SU-DHL-6 (cell line): Measurements from ENCODE around the gene KCNG4.

ENCODE experiments used
- H2AFZ ChIP-seq: fragments of 200-600 bp; sonication (generic); 2 replicates; pipeline ENCODE4 v1.6.1; 2014; ENCODE audit warnings: low read depth, mild to moderate bottlenecking, moderate library complexity, mixed read lengths, antibody characterized with exemption, low read length; ENCODE audit not compliant: severe bottlenecking
- H3F3A ChIP-seq: fragments of 200-600 bp; shearing (Covaris generic); 2 replicates; pipeline ENCODE4 v1.6.0; 2016; ENCODE audit warnings: antibody characterized with exemption, mild to moderate bottlenecking; ENCODE audit not compliant: insufficient read depth
- H3K27ac ChIP-seq: fragments of 200-600 bp; sonication (generic); 2 replicates; pipeline ENCODE4 v1.5.1; 2016; ENCODE audit warnings: low read depth, mild to moderate bottlenecking, low read length, moderate library complexity, mixed read lengths
- H3K27me3 ChIP-seq: fragments of 200-600 bp; sonication (generic), shearing (Covaris generic); 2 replicates; pipeline ENCODE4 v1.6.0; 2014; ENCODE audit warnings: mild to moderate bottlenecking, low read length
- H3K36me3 ChIP-seq: fragments of 200-600 bp; sonication (generic); 2 replicates; pipeline ENCODE4 v1.6.1; 2014; ENCODE audit warnings: mild to moderate bottlenecking, low read length, mixed read lengths
- H3K4me2 ChIP-seq: fragments of 300-600, 200-600 bp; shearing (Covaris generic), sonication (generic); 2 replicates; pipeline ENCODE4 v1.6.0; 2014; ENCODE audit warnings: low read length, low read depth, mild to moderate bottlenecking; ENCODE audit not compliant: poor library complexity, severe bottlenecking
- H3K4me3 ChIP-seq: fragments of 200-600 bp; sonication (generic); 2 replicates; pipeline ENCODE4 v1.5.1; 2014; ENCODE audit warnings: antibody characterized with exemption, low read length, mild to moderate bottlenecking, mixed read lengths; ENCODE audit not compliant: insufficient read depth, poor library complexity, severe bottlenecking
- H3K79me2 ChIP-seq: fragments of 200-600 bp; sonication (generic); 2 replicates; pipeline ENCODE4 v1.6.1; 2014; ENCODE audit warnings: mild to moderate bottlenecking, low read length, moderate library complexity; ENCODE audit not compliant: insufficient read depth
- H3K9ac ChIP-seq: fragments of 200-600 bp; sonication (generic); 2 replicates; pipeline ENCODE4 v1.7.0; 2014; ENCODE audit warnings: mild to moderate bottlenecking, low read length
- H3K9me2 ChIP-seq: fragments of 200-600 bp; sonication (generic); replicated peaks from 2 replicates; pipeline ENCODE4 v1.6.1; 2014; ENCODE audit warnings: low read length; ENCODE audit not compliant: insufficient read depth
- H3K9me3 ChIP-seq: fragments of 200-600 bp; sonication (generic); 2 replicates; pipeline ENCODE4 v1.6.1; 2014; ENCODE audit warnings: low read length, mixed read lengths; ENCODE audit not compliant: insufficient read depth
- H4K20me1 ChIP-seq: fragments of 200-600 bp; sonication (generic); 2 replicates; pipeline ENCODE4 v1.6.1; 2014; ENCODE audit warnings: low read depth, mild to moderate bottlenecking, antibody characterized with exemption, low read length, moderate library complexity, mixed read lengths
- EZH2phosphoT487 ChIP-seq: fragments of 200-600 bp; sonication (generic), shearing (Covaris generic); conservative IDR thresholded peaks from 2 replicates; pipeline ENCODE4 v1.6.1; 2018; ENCODE audit warnings: mild to moderate bottlenecking, antibody characterized with exemption, low read length, moderate library complexity, mixed read lengths
- TF ChIP-seq, protein P1 (sequence below): fragments of 200-600 bp; sonication (generic); IDR thresholded peaks from one replicate; pipeline ENCODE4 v1.5.1; 2017; ENCODE audit warnings: antibody characterized with exemption, mild to moderate bottlenecking, low read length, moderate library complexity; ENCODE audit not compliant: insufficient read depth, poor library complexity, severe bottlenecking

Gene KCNG4

DNA sequence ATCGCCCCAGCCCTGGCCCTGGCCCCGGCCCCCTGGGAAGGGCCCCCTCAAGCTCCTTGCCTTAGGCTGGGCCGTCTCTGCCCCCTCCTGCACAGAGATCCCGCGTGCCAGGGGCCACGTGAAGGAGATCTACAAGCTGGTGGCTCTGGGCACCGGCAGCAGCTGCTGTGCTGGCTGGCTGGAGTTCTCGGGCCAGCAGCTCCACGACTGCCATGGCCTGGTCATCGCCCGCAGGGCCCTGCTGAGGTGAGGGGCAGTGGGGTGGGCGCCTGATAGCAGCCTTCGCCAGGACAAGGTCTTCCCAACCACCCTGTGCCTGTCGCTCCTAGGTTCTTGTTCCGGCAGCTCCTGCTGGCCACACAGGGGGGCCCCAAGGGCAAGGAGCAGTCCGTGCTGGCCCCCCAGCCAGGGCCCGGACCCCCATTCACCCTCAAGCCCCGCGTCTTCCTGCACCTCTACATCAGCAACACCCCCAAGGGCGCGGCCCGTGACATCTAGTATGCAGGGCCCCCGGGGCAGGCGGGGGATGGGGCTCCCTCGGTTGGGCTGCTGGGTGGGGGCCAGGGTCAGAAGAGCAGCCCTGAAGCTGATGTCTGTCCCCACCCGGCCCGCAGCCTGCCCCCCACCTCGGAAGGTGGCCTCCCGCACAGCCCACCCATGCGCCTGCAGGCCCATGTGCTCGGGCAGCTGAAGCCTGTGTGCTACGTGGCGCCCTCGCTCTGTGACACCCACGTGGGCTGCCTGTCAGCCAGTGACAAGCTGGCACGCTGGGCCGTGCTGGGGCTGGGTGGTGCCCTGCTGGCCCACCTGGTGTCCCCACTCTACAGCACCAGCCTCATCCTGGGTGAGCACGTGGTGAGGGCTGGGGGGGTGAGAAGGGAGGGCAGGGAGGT is 44.4 kb downstream of the KCNG4 start:
- Histone ChIP-seq H3K9me2 (no peaks in the 10 kb centered on the region), H3K36me3 (no peaks in the 10 kb centered on the region), H3K9me3 (no peaks in the 10 kb centered on the region), H3F3A (no peaks in the 10 kb centered on the region), H2AFZ (no peak overlapping the region), H3K79me2 (no peaks in the 10 kb centered on the region), H3K4me2 (no peak overlapping the region), H3K4me3 (no peak overlapping the region), H3K9ac (no peak overlapping the region), H4K20me1 (no peaks in the 10 kb centered on the region), H3K27ac (no peak overlapping the region), H3K27me3 (no peaks in the 10 kb centered on the region)
- TF ChIP-seq, protein P1, sequence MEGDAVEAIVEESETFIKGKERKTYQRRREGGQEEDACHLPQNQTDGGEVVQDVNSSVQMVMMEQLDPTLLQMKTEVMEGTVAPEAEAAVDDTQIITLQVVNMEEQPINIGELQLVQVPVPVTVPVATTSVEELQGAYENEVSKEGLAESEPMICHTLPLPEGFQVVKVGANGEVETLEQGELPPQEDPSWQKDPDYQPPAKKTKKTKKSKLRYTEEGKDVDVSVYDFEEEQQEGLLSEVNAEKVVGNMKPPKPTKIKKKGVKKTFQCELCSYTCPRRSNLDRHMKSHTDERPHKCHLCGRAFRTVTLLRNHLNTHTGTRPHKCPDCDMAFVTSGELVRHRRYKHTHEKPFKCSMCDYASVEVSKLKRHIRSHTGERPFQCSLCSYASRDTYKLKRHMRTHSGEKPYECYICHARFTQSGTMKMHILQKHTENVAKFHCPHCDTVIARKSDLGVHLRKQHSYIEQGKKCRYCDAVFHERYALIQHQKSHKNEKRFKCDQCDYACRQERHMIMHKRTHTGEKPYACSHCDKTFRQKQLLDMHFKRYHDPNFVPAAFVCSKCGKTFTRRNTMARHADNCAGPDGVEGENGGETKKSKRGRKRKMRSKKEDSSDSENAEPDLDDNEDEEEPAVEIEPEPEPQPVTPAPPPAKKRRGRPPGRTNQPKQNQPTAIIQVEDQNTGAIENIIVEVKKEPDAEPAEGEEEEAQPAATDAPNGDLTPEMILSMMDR, result no peak
- TF ChIP-seq EZH2phosphoT487, result no peak

DNA sequence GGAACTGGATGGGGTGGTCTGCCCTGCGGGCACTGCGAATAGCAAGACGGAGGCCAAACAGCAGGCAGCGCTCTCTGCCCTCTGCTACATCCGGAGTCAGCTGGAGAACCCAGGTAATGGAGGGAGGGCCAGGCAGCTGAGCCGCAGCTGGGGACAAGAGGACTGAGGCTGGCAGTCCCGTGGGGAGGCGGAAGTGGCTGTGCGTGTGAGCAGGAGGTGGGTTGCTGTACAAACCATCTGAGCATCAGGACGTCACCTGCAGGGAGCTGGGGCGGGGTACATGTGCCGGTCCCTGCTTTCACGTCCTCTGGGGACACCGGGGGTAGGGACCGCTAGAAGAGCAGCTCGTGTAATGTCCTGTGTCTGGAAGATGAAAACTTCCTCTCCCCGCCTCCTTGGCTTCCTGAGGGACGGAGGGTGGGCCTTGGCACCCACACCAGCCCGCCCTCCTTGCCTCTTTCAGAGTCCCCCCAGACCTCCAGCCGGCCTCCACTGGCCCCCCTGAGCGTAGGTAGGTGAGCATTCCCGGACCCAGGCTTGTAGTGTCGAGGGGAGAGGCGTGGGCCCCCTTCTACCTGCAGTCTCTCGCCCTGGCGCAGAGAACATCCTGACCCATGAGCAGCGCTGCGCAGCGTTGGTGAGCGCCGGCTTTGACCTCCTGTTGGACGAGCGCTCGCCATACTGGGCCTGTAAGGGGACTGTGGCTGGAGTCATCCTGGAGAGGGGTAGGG is 45.2 kb downstream of the KCNG4 start:
- TF ChIP-seq, protein P1, result no peak
- TF ChIP-seq EZH2phosphoT487, result no peak
- H3K9me2 ChIP-seq, result no peaks in the 10 kb centered on the region
- no peaks in the 10 kb centered on the region for H3K36me3 ChIP-seq
- H4K20me1 ChIP-seq, result no peaks in the 10 kb centered on the region
- H3K9me3 ChIP-seq, result no peaks in the 10 kb centered on the region
- H3K27me3 ChIP-seq, result no peaks in the 10 kb centered on the region
- no peak overlapping the region for H3K4me3 ChIP-seq
- no peak overlapping the region for H3K4me2 ChIP-seq
- H3K79me2 ChIP-seq, result no peaks in the 10 kb centered on the region
- no peak overlapping the region for H2AFZ ChIP-seq
- no peak overlapping the region for H3K27ac ChIP-seq
- H3F3A ChIP-seq, result no peaks in the 10 kb centered on the region
- H3K9ac ChIP-seq, result no peak overlapping the region

- H4K20me1 ChIP-seq, result no peaks in the 10 kb centered on the region
- no peak overlapping the region for H2AFZ ChIP-seq
- no peaks in the 10 kb centered on the region for H3K9me3 ChIP-seq
- no peaks in the 10 kb centered on the region for H3F3A ChIP-seq
- TF ChIP-seq EZH2phosphoT487, result no peak
- TF ChIP-seq, protein P1, result no peak
- no peak overlapping the region for H3K4me2 ChIP-seq
- no peak overlapping the region for H3K4me3 ChIP-seq
- no peaks in the 10 kb centered on the region for H3K27me3 ChIP-seq
- H3K79me2 ChIP-seq, result no peaks in the 10 kb centered on the region
- no peak overlapping the region for H3K9ac ChIP-seq
- no peaks in the 10 kb centered on the region for H3K36me3 ChIP-seq
- no peaks in the 10 kb centered on the region for H3K9me2 ChIP-seq
- no peak overlapping the region for H3K27ac ChIP-seq
Measured at GRCh38 chr16:84194018-84194417, 45.8 kb downstream of the KCNG4 start.
